OCI-LY7 (cell line): ENCODE measurements around the gene PSENEN. TPM values are rescaled to one million over a fixed set of nuclear protein-coding genes. Genes with fewer than 3 reads are reported as not detected.

ENCODE experiments used
- BruUV-seq: library from RNA; stranded (reverse); fragments of 400-500 nt; replicated peaks from 2 replicates; lab custom pipeline; 2021; lab: Mats Ljungman, UMichigan
- CTCF ChIA-PET: fragments of 300-600 bp; sonication (Branson Sonifier 250); formaldehyde crosslinking; loops from one replicate; lab custom pipeline; 2022; ENCODE audit warnings: antibody characterized with exemption; ENCODE audit not compliant: unreplicated experiment; lab: Charles Lee
- POLR2A ChIA-PET: fragments of 300-600 bp; sonication (Branson Sonifier 250); formaldehyde crosslinking; loops from one replicate; lab custom pipeline; 2022; ENCODE audit warnings: antibody characterized with exemption; lab: Charles Lee
- DNase-seq: peaks from one replicate; pipeline ENCODE4 v3.0.0-alpha.2; 2015; ENCODE audit warnings: low spot score
- H2AFZ ChIP-seq: fragments of 200-600 bp; sonication (generic), shearing (Covaris generic); 2 replicates; pipeline ENCODE4 v1.6.1; 2014; ENCODE audit warnings: mild to moderate bottlenecking, antibody characterized with exemption, low read length, moderate library complexity
- H3K27ac ChIP-seq: fragments of 200-600 bp; sonication (generic); 2 replicates; pipeline ENCODE4 v1.5.1; 2014; ENCODE audit warnings: mixed run types, low read depth, mild to moderate bottlenecking, moderate library complexity, low read length, inconsistent platforms; ENCODE audit not compliant: poor library complexity, severe bottlenecking
- H3K36me3 ChIP-seq: fragments of 200-600 bp; sonication (generic); 2 replicates; pipeline ENCODE4 v1.6.1; 2014; ENCODE audit warnings: mild to moderate bottlenecking, antibody characterized with exemption, low read length, moderate library complexity, mixed read lengths; ENCODE audit not compliant: insufficient read depth
- H3K4me1 ChIP-seq: fragments of 200-600 bp; sonication (generic); 2 replicates; pipeline ENCODE4 v1.5.1; 2014; ENCODE audit warnings: mild to moderate bottlenecking, low read length; ENCODE audit not compliant: insufficient read depth, poor library complexity, severe bottlenecking
- H3K4me2 ChIP-seq: fragments of 200-600 bp; sonication (generic); 2 replicates; pipeline ENCODE4 v1.6.1; 2014; ENCODE audit warnings: mild to moderate bottlenecking, low read length
- H3K4me3 ChIP-seq: fragments of 200-600 bp; sonication (generic); 2 replicates; pipeline ENCODE4 v1.5.1; 2014; ENCODE audit warnings: mild to moderate bottlenecking, low read depth, low read length; ENCODE audit not compliant: poor library complexity, severe bottlenecking
- H3K79me2 ChIP-seq: fragments of 200-600 bp; sonication (generic); 2 replicates; pipeline ENCODE4 v1.6.1; 2016; ENCODE audit warnings: low read depth, mild to moderate bottlenecking, low read length, moderate library complexity, mixed read lengths; ENCODE audit not compliant: insufficient read depth
- H3K9me2 ChIP-seq: fragments of 200-600 bp; sonication (generic); 2 replicates; pipeline ENCODE4 v1.6.1; 2016; ENCODE audit warnings: mild to moderate bottlenecking, low read length, mixed read lengths; ENCODE audit not compliant: insufficient read depth
- H3K9me3 ChIP-seq: fragments of 200-600 bp; sonication (generic); 2 replicates; pipeline ENCODE4 v1.6.1; 2014; ENCODE audit warnings: mild to moderate bottlenecking, mixed run types, low read length, mixed read lengths
- H4K20me1 ChIP-seq: fragments of 200-600 bp; sonication (generic); 2 replicates; pipeline ENCODE4 v1.6.1; 2014; ENCODE audit warnings: mild to moderate bottlenecking, antibody characterized with exemption, low read length, moderate library complexity, mixed read lengths; ENCODE audit not compliant: insufficient read depth
- CTCF ChIP-seq: fragments of 200-600 bp; sonication (generic); conservative IDR thresholded peaks from 2 replicates; pipeline ENCODE4 v1.5.1; 2014; ENCODE audit warnings: mild to moderate bottlenecking, antibody characterized with exemption, low read length, moderate library complexity, mixed read lengths
- EZH2phosphoT487 ChIP-seq: fragments of 200-600 bp; sonication (generic); IDR thresholded peaks from 2 replicates; pipeline ENCODE4 v1.6.1; 2018; ENCODE audit warnings: low read depth, borderline replicate concordance, mild to moderate bottlenecking, mixed run types, antibody characterized with exemption, low read length, moderate library complexity, mixed read lengths
- intact Hi-C: fragments of 100-400 bp; cut with micrococcal nuclease; formaldehyde crosslinking; loops from one replicate; pipeline ENCODE4 v1.10.0; 2022; ENCODE audit not compliant: unreplicated experiment
- total RNA-seq, 2 experiments: library from RNA; depleted of rRNA in 1 of 2; stranded (reverse); fragments of >200 nt in 1 of 2; shearing (Covaris generic) in 1 of 2; gene quantifications; 2 replicates each; pipeline ENCODE4 v1.2.3, GENCODE V29; 2014 to 2022

Gene PSENEN
- total RNA-seq, 2 experiments from 2014 or later: 25.7 to 51.0 TPM

DNA sequence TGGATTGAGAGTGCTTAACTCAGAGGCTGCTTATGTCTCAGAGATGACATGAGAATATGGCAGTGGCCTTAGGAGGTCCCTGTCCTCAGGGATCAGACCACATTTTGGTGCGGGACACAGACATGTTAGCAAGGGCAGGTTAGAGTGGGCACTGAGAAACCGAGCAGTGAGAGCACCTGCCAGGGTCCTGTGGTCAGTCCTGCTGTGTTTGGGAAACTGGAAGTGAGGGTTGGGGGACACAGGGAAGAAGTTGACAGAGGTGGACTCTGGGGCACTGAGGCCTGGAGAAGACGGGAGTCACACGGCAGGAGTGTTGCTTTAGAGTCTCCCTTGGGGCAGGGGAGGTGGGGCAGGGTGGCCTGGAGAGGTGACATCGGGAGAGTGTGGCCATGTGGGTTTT is 10.6 kb upstream of the PSENEN start:
- Histone ChIP-seq H2AFZ (no peak overlapping the region), H3K36me3 (peaks cover 97% of the 10 kb centered on the region), H3K4me1 (peaks cover 19% of the 10 kb centered on the region), H3K4me2 (no peak overlapping the region), H3K9me3 (no peaks in the 10 kb centered on the region), H3K79me2 (no peaks in the 10 kb centered on the region), H3K9me2 (no peaks in the 10 kb centered on the region), H3K27ac (no peak overlapping the region), H3K4me3 (no peak overlapping the region), H4K20me1 (no peaks in the 10 kb centered on the region)
- intact Hi-C loops: no loop called here
- no peak for DNase-seq
- ChIA-PET POLR2A (interaction anchor here (0.7 kb wide), 1 partner anchor 12 kb away, joined by 3 read pairs; no protein-coding TSS in a partner anchor), CTCF (no interaction called here)
- no peak for TF ChIP-seq CTCF
- no peak for TF ChIP-seq EZH2phosphoT487
- BruUV-seq: no TSS peak

GRCh38 chr19:35736913-35737886 is 8.3 kb upstream of the PSENEN start:
- ChIA-PET POLR2A (no interaction called here), CTCF (no interaction called here)
- no peak overlapping the region for H3K4me3 ChIP-seq
- no peaks in the 10 kb centered on the region for H3K9me2 ChIP-seq
- peak; percentile 63 for TF ChIP-seq CTCF
- TF ChIP-seq EZH2phosphoT487: no peak
- H3K9me3 ChIP-seq: no peaks in the 10 kb centered on the region
- DNase-seq: peak; percentile 56
- no peaks in the 10 kb centered on the region for H3K79me2 ChIP-seq
- peaks cover 31% of the 10 kb centered on the region for H3K4me1 ChIP-seq
- intact Hi-C loops: loop anchor here (1.0 kb wide), 1 partner anchor 19 kb away; the partner anchor contains the start of gene KMT2B
- no peak overlapping the region for H2AFZ ChIP-seq
- H3K36me3 ChIP-seq: peaks cover 75% of the 10 kb centered on the region
- H3K4me2 ChIP-seq: no peak overlapping the region
- no TSS peak for BruUV-seq
- H4K20me1 ChIP-seq: no peaks in the 10 kb centered on the region
- H3K27ac ChIP-seq: peak overlapping the region; percentile 25
